OCI-LY1 (cell line): Measurements from ENCODE around the gene RHEB.

Source experiments
- H2AFZ ChIP-seq: fragments of 200-600 bp; sonication (generic), shearing (Covaris generic); 2 replicates; pipeline ENCODE4 v1.6.0; 2014; ENCODE audit warnings: antibody characterized with exemption, mild to moderate bottlenecking, low read length
- H3F3A ChIP-seq: fragments of 200-600 bp; sonication (generic), shearing (Covaris generic); 2 replicates; pipeline ENCODE4 v1.6.0; 2014; ENCODE audit warnings: mild to moderate bottlenecking, antibody characterized with exemption, low read length, moderate library complexity; ENCODE audit not compliant: insufficient read depth
- H3K27ac ChIP-seq: fragments of 200-600 bp; sonication (generic); 2 replicates; pipeline ENCODE4 v1.5.1; 2014; ENCODE audit warnings: low read length, mixed run types, mild to moderate bottlenecking, low read depth; ENCODE audit not compliant: poor library complexity, severe bottlenecking
- H3K27me3 ChIP-seq: fragments of 200-600 bp; sonication (generic); 2 replicates; pipeline ENCODE4 v1.6.0; 2014; ENCODE audit warnings: antibody characterized with exemption, mild to moderate bottlenecking, low read length, moderate library complexity; ENCODE audit not compliant: insufficient read depth
- H3K36me3 ChIP-seq: fragments of 200-600 bp; sonication (generic); 2 replicates; pipeline ENCODE4 v1.6.1; 2014; ENCODE audit warnings: mild to moderate bottlenecking, antibody characterized with exemption, low read length, moderate library complexity, mixed read lengths; ENCODE audit not compliant: insufficient read depth
- H3K4me1 ChIP-seq: fragments of 200-600 bp; sonication (generic); 2 replicates; pipeline ENCODE4 v1.5.1; 2014; ENCODE audit warnings: mild to moderate bottlenecking, low read length, moderate library complexity; ENCODE audit not compliant: insufficient read depth, severe bottlenecking
- H3K4me2 ChIP-seq: fragments of 200-600 bp; sonication (generic), shearing (Covaris generic); 2 replicates; pipeline ENCODE4 v1.6.1; 2014; ENCODE audit warnings: low read length
- H3K4me3 ChIP-seq: fragments of 200-600 bp; sonication (generic); 2 replicates; pipeline ENCODE4 v1.5.1; 2014; ENCODE audit warnings: low read length, low read depth, mild to moderate bottlenecking, mixed read lengths; ENCODE audit not compliant: poor library complexity, severe bottlenecking
- H3K79me2 ChIP-seq: fragments of 200-600 bp; shearing (Covaris generic); 2 replicates; pipeline ENCODE4 v1.6.1; 2016; ENCODE audit warnings: mixed run types, low read length, mixed read lengths; ENCODE audit not compliant: insufficient read depth
- H3K9ac ChIP-seq: fragments of 200-600 bp; sonication (generic), shearing (Covaris generic); 2 replicates; pipeline ENCODE4 v1.6.1; 2014; ENCODE audit warnings: mild to moderate bottlenecking, low read length, mixed read lengths
- H3K9me2 ChIP-seq: fragments of 200-600 bp; sonication (generic), shearing (Covaris generic); 2 replicates; pipeline ENCODE4 v1.6.1; 2014; ENCODE audit warnings: low read depth, mild to moderate bottlenecking, low read length, mixed read lengths
- H3K9me3 ChIP-seq: fragments of 200-600 bp; shearing (Covaris generic); 2 replicates; pipeline ENCODE4 v1.6.1; 2014; ENCODE audit warnings: low read length, mixed read lengths
- H4K20me1 ChIP-seq: fragments of 200-600 bp; sonication (generic), shearing (Covaris generic); 2 replicates; pipeline ENCODE4 v1.6.0; 2016; ENCODE audit warnings: mild to moderate bottlenecking, low read length; ENCODE audit not compliant: insufficient read depth
- CTCF ChIP-seq: fragments of 200-600 bp; sonication (generic), shearing (Covaris generic); IDR thresholded peaks from 2 replicates; pipeline ENCODE4 v1.5.1; 2017; ENCODE audit warnings: mild to moderate bottlenecking, antibody characterized with exemption, low read length, moderate library complexity, mixed read lengths
- EZH2 ChIP-seq: fragments of 200-600 bp; sonication (generic), shearing (Covaris generic); IDR thresholded peaks from 2 replicates; pipeline ENCODE4 v1.8.0; 2017; ENCODE audit warnings: borderline replicate concordance, mixed run types, mild to moderate bottlenecking, antibody characterized with exemption, low read length, moderate library complexity, mixed read lengths

The RHEB gene

DNA sequence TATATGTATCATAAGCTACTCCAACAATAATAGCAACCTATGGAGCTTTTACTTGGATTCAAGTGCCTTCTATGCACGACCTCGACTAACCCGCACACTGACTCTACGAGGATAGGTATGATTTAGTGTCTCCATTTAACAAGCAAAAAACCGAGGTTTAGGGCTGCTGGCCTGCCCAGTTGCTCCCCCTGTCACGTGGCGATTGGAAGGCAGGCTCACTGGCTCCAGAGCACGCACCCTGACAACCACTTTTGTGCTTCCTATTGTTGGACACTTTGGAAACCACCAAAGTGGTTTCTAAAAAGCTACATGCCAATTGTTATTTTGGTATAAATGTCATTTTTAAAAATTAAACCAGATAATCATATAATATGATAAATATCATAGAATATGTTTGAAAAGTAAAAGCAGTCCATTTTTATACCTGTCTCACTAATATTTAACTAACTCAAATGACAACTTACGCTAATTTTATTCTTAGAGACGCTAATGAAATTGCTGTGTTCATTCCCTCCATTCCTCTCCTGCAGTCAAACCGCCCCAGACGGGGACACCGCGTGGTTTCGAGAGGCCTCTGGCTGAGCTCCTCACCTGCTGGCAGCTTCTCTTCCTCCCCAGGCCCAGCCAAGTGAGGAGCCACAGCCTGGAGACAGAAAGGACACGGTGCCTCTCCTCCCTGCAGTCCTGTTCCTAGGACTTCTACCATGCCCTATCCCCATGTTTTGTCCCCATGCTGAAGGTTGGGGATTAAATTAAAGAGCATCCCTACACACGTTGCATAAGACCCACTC is 22.2 kb upstream of the RHEB start:
- Histone ChIP-seq H3K9ac (no peak overlapping the region), H3K4me1 (no peaks in the 10 kb centered on the region), H2AFZ (no peak overlapping the region), H3K27me3 (peaks cover 10% of the 10 kb centered on the region; the same call in 1 of the 2 replicates), H3K4me2 (no peak overlapping the region), H3K9me3 (no peaks in the 10 kb centered on the region), H3K36me3 (no peaks in the 10 kb centered on the region), H4K20me1 (no peaks in the 10 kb centered on the region), H3K27ac (no peak overlapping the region), H3K9me2 (no peaks in the 10 kb centered on the region), H3F3A (no peaks in the 10 kb centered on the region), H3K79me2 (no peaks in the 10 kb centered on the region), H3K4me3 (no peak overlapping the region)
- TF ChIP-seq EZH2 (no peak), CTCF (no peak)

DNA sequence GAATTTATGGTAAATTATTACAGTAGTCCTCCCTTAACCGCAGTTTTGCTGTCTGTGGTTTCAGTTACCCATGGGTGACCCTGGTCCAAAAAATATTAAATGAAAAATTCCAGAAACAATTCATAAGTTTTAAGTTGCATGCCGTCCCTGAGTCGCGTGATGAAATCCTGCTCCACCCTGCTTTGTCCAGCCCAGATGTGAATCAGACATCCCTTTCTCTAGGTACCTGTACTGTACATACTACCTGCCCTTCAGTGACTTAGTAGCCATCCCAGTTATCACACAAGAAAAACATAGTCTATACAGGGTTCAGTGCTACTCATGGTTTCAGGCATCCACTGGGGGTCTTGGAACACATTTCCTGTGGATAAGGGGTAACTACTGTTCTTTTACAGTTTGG is 20.5 kb upstream of the RHEB start:
- Histone ChIP-seq H3K79me2 (no peaks in the 10 kb centered on the region), H3K9ac (no peak overlapping the region), H3K4me3 (no peak overlapping the region), H3K27me3 (peaks cover 10% of the 10 kb centered on the region; the same call in 1 of the 2 replicates), H3K4me2 (no peak overlapping the region), H3K9me2 (no peaks in the 10 kb centered on the region), H3K9me3 (peaks cover 6% of the 10 kb centered on the region; the same call in 1 of the 2 replicates), H4K20me1 (no peaks in the 10 kb centered on the region), H2AFZ (no peak overlapping the region), H3K4me1 (no peaks in the 10 kb centered on the region), H3F3A (no peaks in the 10 kb centered on the region), H3K27ac (no peak overlapping the region), H3K36me3 (no peaks in the 10 kb centered on the region)
- no peak for TF ChIP-seq EZH2
- TF ChIP-seq CTCF, result no peak

GRCh38 chr7:151539088-151539671 is 19.5 kb upstream of the RHEB start:
- H3K9me3 ChIP-seq, result peaks cover 6% of the 10 kb centered on the region; the same call in 1 of the 2 replicates

More at GRCh38 chr7:151539088-151539671, 19.5 kb upstream of the RHEB start:
- no peak overlapping the region for H3K4me3 ChIP-seq
- no peak overlapping the region for H3K9ac ChIP-seq
- TF ChIP-seq CTCF, result no peak
- H4K20me1 ChIP-seq, result no peaks in the 10 kb centered on the region
- no peaks in the 10 kb centered on the region for H3K4me1 ChIP-seq
- H3K79me2 ChIP-seq, result no peaks in the 10 kb centered on the region
- H3K27ac ChIP-seq, result no peak overlapping the region
- H3K27me3 ChIP-seq, result peaks cover 11% of the 10 kb centered on the region; the same call in 1 of the 2 replicates
- no peaks in the 10 kb centered on the region for H3K36me3 ChIP-seq
- H3K9me2 ChIP-seq, result no peaks in the 10 kb centered on the region
- no peak overlapping the region for H3K4me2 ChIP-seq
- H3F3A ChIP-seq, result no peaks in the 10 kb centered on the region
- H2AFZ ChIP-seq, result no peak overlapping the region
